ENCODE measurements around the gene GALNT3. TPM values are rescaled to one million over a fixed set of nuclear protein-coding genes. Genes with fewer than 3 reads are reported as not detected.

GALNT3 gene
- total RNA-seq (2021) (31.6 and 33.1 TPM in 2 replicates), Bru-seq, nascent RNA (percentile 88 among the genes with signal in this experiment), BruChase-seq, experiment 1, labeled RNA remaining after a 2-hour chase (percentile 86 among the genes with signal in this experiment), BruChase-seq, experiment 2, labeled RNA remaining after a 6-hour chase (percentile 91 among the genes with signal in this experiment)
- long read RNA-seq, transcript GALNT3-201 (11 exons, 3,868 nt) = major isoform, 58 of 70 reads
- long read RNA-seq, partial matches to known transcripts = 5 of 70 reads
- long read RNA-seq, other reads (novel, unspliced or antisense) = 7 of 70 reads

- H3K79me2 ChIP-seq (ENCODE audit: low read depth) = peaks cover 41% of the 10 kb centered on the region
- H2AFZ ChIP-seq = peak within 1 kb of the TSS; percentile 91
- no peaks in the 10 kb centered on the region for H3K9me3 ChIP-seq (ENCODE audit: insufficient read depth, low read depth)
- BruUV-seq (replicated peaks) = no TSS peak
- no peaks in the 10 kb centered on the region for H3K36me3 ChIP-seq (ENCODE audit: low read depth)
- no peaks in the 10 kb centered on the region for H4K20me1 ChIP-seq (ENCODE audit: insufficient read depth)
- peaks cover 25% of the 10 kb centered on the region; the same call in 1 of the 2 replicates for H3F3A ChIP-seq (ENCODE audit: insufficient read depth, low read depth)
- TF ChIP-seq, protein P1, sequence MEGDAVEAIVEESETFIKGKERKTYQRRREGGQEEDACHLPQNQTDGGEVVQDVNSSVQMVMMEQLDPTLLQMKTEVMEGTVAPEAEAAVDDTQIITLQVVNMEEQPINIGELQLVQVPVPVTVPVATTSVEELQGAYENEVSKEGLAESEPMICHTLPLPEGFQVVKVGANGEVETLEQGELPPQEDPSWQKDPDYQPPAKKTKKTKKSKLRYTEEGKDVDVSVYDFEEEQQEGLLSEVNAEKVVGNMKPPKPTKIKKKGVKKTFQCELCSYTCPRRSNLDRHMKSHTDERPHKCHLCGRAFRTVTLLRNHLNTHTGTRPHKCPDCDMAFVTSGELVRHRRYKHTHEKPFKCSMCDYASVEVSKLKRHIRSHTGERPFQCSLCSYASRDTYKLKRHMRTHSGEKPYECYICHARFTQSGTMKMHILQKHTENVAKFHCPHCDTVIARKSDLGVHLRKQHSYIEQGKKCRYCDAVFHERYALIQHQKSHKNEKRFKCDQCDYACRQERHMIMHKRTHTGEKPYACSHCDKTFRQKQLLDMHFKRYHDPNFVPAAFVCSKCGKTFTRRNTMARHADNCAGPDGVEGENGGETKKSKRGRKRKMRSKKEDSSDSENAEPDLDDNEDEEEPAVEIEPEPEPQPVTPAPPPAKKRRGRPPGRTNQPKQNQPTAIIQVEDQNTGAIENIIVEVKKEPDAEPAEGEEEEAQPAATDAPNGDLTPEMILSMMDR (conservative IDR thresholded peaks at IDR 0.05) = no peak
- no peak for TF ChIP-seq EZH2 (IDR thresholded peaks at IDR 0.05; ENCODE audit: low read depth)
- no peaks in the 10 kb centered on the region for H3K27me3 ChIP-seq (ENCODE audit: insufficient read depth, low read depth)
- H3K4me3 ChIP-seq = peak within 1 kb of the TSS; percentile 90
- peak within 1 kb of the TSS; percentile 98 for H3K27ac ChIP-seq
- H3K4me2 ChIP-seq = peak within 1 kb of the TSS; percentile 98
- H3K9me2 ChIP-seq (ENCODE audit: insufficient read depth) = no peaks in the 10 kb centered on the region
- POLR2A ChIA-PET (ENCODE audit: unreplicated experiment) = interaction anchor here (0.5 to 0.7 kb wide), 4 partner anchors 77 to 813 kb away, joined by 4 to 8 read pairs (median 6); no protein-coding TSS in a partner anchor
- CTCF ChIA-PET = no interaction called here
- intact Hi-C loops (cut with micrococcal nuclease; ENCODE audit: unreplicated experiment) = loop anchor here (2.0 kb wide), 2 partner anchors 39 to 387 kb away; no protein-coding TSS in a partner anchor
- peaks cover 33% of the 10 kb centered on the region for H3K4me1 ChIP-seq (replicated peaks; ENCODE audit: insufficient read depth)
- peak; percentile 82 to 89 for DNase-seq
Observed at GRCh38 chr2:165793779-165794535, at the start of gene GALNT3. TSS of gene GALNT3 (minus strand) at chr2:165794247. CDS start at chr2:165770700, 23,547 bp downstream.

DNA sequence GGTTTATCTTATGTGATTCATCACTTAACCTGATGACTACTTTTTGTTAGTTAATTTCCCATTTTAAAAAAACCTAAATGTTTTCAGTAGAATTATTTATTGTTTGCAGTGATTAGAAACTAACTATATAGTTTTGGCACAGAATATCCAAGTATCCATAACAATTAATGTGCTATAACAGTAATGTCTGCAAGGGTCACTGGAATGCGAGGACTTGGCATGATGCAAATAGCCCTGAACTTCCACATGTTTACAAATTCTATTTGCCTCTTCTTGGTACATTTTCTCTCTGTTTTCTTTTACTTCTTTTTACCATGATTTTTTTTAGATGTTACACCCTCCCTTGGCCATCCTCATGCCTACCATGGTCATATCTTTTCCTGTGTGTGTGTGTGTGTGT lies 49.3 kb upstream of the GALNT3 start:
- no peak overlapping the region for H3K27ac ChIP-seq
- TF ChIP-seq EZH2 (IDR thresholded peaks at IDR 0.05; ENCODE audit: low read depth) = no peak
- TF ChIP-seq, protein P1 (conservative IDR thresholded peaks at IDR 0.05) = no peak
- H3K36me3 ChIP-seq (ENCODE audit: low read depth) = no peaks in the 10 kb centered on the region
- no peaks in the 10 kb centered on the region for H3K9me3 ChIP-seq (ENCODE audit: insufficient read depth, low read depth)
- no peaks in the 10 kb centered on the region for H3K9me2 ChIP-seq (ENCODE audit: insufficient read depth)
- DNase-seq = no peak
- no peak overlapping the region for H2AFZ ChIP-seq
- H3K4me3 ChIP-seq = no peak overlapping the region
- H3K79me2 ChIP-seq (ENCODE audit: low read depth) = no peaks in the 10 kb centered on the region
- H3K4me2 ChIP-seq = no peak overlapping the region
- no peaks in the 10 kb centered on the region for H4K20me1 ChIP-seq (ENCODE audit: insufficient read depth)
- H3F3A ChIP-seq (ENCODE audit: insufficient read depth, low read depth) = no peaks in the 10 kb centered on the region
- H3K4me1 ChIP-seq (replicated peaks; ENCODE audit: insufficient read depth) = no peaks in the 10 kb centered on the region
- no TSS peak for BruUV-seq (replicated peaks)
- ChIA-PET CTCF (no interaction called here), POLR2A (ENCODE audit: unreplicated experiment) (no interaction called here)
- no peaks in the 10 kb centered on the region for H3K27me3 ChIP-seq (ENCODE audit: insufficient read depth, low read depth)
- intact Hi-C loops (cut with micrococcal nuclease; ENCODE audit: unreplicated experiment) = no loop called here

- Histone ChIP-seq H2AFZ (no peak overlapping the region), H4K20me1 (ENCODE audit: insufficient read depth) (no peaks in the 10 kb centered on the region), H3K9me3 (ENCODE audit: insufficient read depth, low read depth) (no peaks in the 10 kb centered on the region), H3K27me3 (ENCODE audit: insufficient read depth, low read depth) (no peaks in the 10 kb centered on the region), H3K36me3 (ENCODE audit: low read depth) (no peaks in the 10 kb centered on the region), H3K27ac (no peak overlapping the region), H3K4me3 (no peak overlapping the region), H3K79me2 (ENCODE audit: low read depth) (no peaks in the 10 kb centered on the region), H3K4me1 (replicated peaks; ENCODE audit: insufficient read depth) (no peaks in the 10 kb centered on the region), H3K4me2 (no peak overlapping the region), H3K9me2 (ENCODE audit: insufficient read depth) (no peaks in the 10 kb centered on the region), H3F3A (ENCODE audit: insufficient read depth, low read depth) (no peaks in the 10 kb centered on the region)
- ChIA-PET POLR2A (ENCODE audit: unreplicated experiment) (no interaction called here), CTCF (no interaction called here)
- no peak for TF ChIP-seq EZH2 (IDR thresholded peaks at IDR 0.05; ENCODE audit: low read depth)
- TF ChIP-seq, protein P1 (conservative IDR thresholded peaks at IDR 0.05) = no peak
- DNase-seq = no peak
- no TSS peak for BruUV-seq (replicated peaks)
- intact Hi-C loops (cut with micrococcal nuclease; ENCODE audit: unreplicated experiment) = no loop called here
Observed at GRCh38 chr2:165840333-165840958, 46.4 kb upstream of the GALNT3 start.
